CD14-positive monocyte (primary cell): ENCODE results near the gene ESRRB. TPM values are rescaled to one million over a fixed set of nuclear protein-coding genes. Genes with fewer than 3 reads are reported as not detected.

Experiments
- DNase-seq, 3 donors: peaks; one replicate each; pipeline ENCODE4 v3.0.0-alpha.2; 2011 to 2022
- H2AFZ ChIP-seq: 2 replicates; pipeline ENCODE4 v1.6.0; 2012; ENCODE audit warnings: mild to moderate bottlenecking, low read depth, low read length, inconsistent platforms; ENCODE audit not compliant: insufficient read depth, poor library complexity, severe bottlenecking
- H3K27ac ChIP-seq, 2 donors: 1 replicate in 1 of 2; 2 replicates in 1 of 2; pipeline ENCODE4 v1.5.1; 2012 to 2013; ENCODE audit warnings: low read length in 2 of 2, control low read depth in 1 of 2, inconsistent platforms in 1 of 2, low read depth in 1 of 2, mild to moderate bottlenecking in 1 of 2
- H3K27me3 ChIP-seq, 2 donors: one replicate each; pipeline versions ENCODE4 v1.6.0 to v1.6.1; 2011 to 2013; ENCODE audit warnings: low read length in 2 of 2; ENCODE audit not compliant: control insufficient read depth in 2 of 2, insufficient read depth in 2 of 2
- H3K36me3 ChIP-seq, 2 donors: replicated peaks in 1 of 2; 1 replicate in 1 of 2; 2 replicates in 1 of 2; pipeline versions ENCODE4 v1.5.1 to v1.6.1; 2012 to 2013; ENCODE audit warnings: low read length in 2 of 2, control low read depth in 1 of 2, inconsistent platforms in 1 of 2, mild to moderate bottlenecking in 1 of 2; ENCODE audit not compliant: insufficient read depth in 2 of 2, control insufficient read depth in 1 of 2
- H3K4me1 ChIP-seq, 2 donors: 1 replicate in 1 of 2; 2 replicates in 1 of 2; pipeline versions ENCODE4 v1.5.1 to v1.6.1; 2012 to 2013; ENCODE audit warnings: low read length in 2 of 2, control low read depth in 1 of 2, inconsistent platforms in 1 of 2, mild to moderate bottlenecking in 1 of 2, moderate library complexity in 1 of 2; ENCODE audit not compliant: insufficient read depth in 2 of 2, control insufficient read depth in 1 of 2
- H3K4me2 ChIP-seq: replicated peaks from 2 replicates; pipeline ENCODE3; 2012; ENCODE audit warnings: low read length, moderate library complexity, mild to moderate bottlenecking; ENCODE audit not compliant: poor library complexity, severe bottlenecking; ENCODE audit errors: extremely low read depth
- H3K4me3 ChIP-seq, 3 experiments: fragments of 200-600 bp in 1 of 3; sonication (generic) in 1 of 3; replicated peaks in 1 of 3; 1 replicate in 2 of 3; 2 replicates in 1 of 3; pipeline ENCODE4 v1.5.1; 2011 to 2013; ENCODE audit warnings: low read length in 3 of 3, mild to moderate bottlenecking in 3 of 3, control low read depth in 2 of 3, low read depth in 2 of 3, inconsistent platforms in 1 of 3, moderate library complexity in 1 of 3
- H3K79me2 ChIP-seq: 2 replicates; pipeline ENCODE4 v1.6.0; 2012; ENCODE audit warnings: mild to moderate bottlenecking, control low read depth, inconsistent platforms, low read length, moderate library complexity; ENCODE audit not compliant: insufficient read depth
- H3K9ac ChIP-seq: 2 replicates; pipeline ENCODE4 v1.6.0; 2017; ENCODE audit warnings: low read length, mild to moderate bottlenecking; ENCODE audit not compliant: insufficient read depth, poor library complexity, severe bottlenecking
- H3K9me3 ChIP-seq, 2 donors: replicated peaks in 1 of 2; 1 replicate in 1 of 2; 2 replicates in 1 of 2; pipeline versions ENCODE4 v1.5.1 to v1.6.1; 2012 to 2013; ENCODE audit warnings: low read length in 2 of 2, control low read depth in 1 of 2; ENCODE audit not compliant: control insufficient read depth in 1 of 2, insufficient read depth in 1 of 2
- H4K20me1 ChIP-seq: 2 replicates; pipeline ENCODE4 v1.6.0; 2012; ENCODE audit warnings: mild to moderate bottlenecking, low read length, control low read depth, moderate library complexity; ENCODE audit not compliant: insufficient read depth
- H3K27ac Mint-ChIP-seq, 7 donors: one replicate each; pipeline ENCODE4 v1.8.0; 2020; ENCODE audit warnings: mild to moderate bottlenecking in 7 of 7, mixed read lengths in 7 of 7, moderate library complexity in 6 of 7, inconsistent platforms in 2 of 7
- H3K27me3 Mint-ChIP-seq, 3 donors: one replicate each; pipeline ENCODE4 v1.8.0; 2021 to 2022; ENCODE audit warnings: low read depth in 3 of 3, mild to moderate bottlenecking in 3 of 3, mixed read lengths in 3 of 3, moderate library complexity in 3 of 3, inconsistent platforms in 1 of 3
- H3K36me3 Mint-ChIP-seq, 2 donors: one replicate each; pipeline ENCODE4 v1.8.0; 2020; ENCODE audit warnings: mixed read lengths in 2 of 2, inconsistent platforms in 1 of 2, mild to moderate bottlenecking in 1 of 2
- H3K4me1 Mint-ChIP-seq: one replicate; pipeline ENCODE4 v1.8.0; 2020; ENCODE audit warnings: mild to moderate bottlenecking, mixed read lengths
- H3K4me3 Mint-ChIP-seq, 2 donors: one replicate each; pipeline ENCODE4 v1.8.0; 2020; ENCODE audit warnings: mild to moderate bottlenecking in 2 of 2, mixed read lengths in 2 of 2, moderate library complexity in 1 of 2
- H3K9me3 Mint-ChIP-seq, 7 donors: one replicate each; pipeline ENCODE4 v1.8.0; 2020 to 2022; ENCODE audit warnings: mixed read lengths in 7 of 7, mild to moderate bottlenecking in 6 of 7, moderate library complexity in 6 of 7, inconsistent platforms in 2 of 7
- CTCF ChIP-seq: fragments of 200-600 bp; IDR thresholded peaks from one replicate; pipeline ENCODE4 v1.8.0; 2022; ENCODE audit warnings: antibody characterized with exemption, mild to moderate bottlenecking
- WGBS: methylation state at CpG from one replicate; pipeline ENCODE4 v1.1.5; 2013; ENCODE audit warnings: missing lambda C conversion rate; ENCODE audit not compliant: insufficient coverage; 5-methylcytosine and 5-hydroxymethylcytosine counted together
- intact Hi-C, 2 donors: fragments of 100-400 bp; cut with micrococcal nuclease; formaldehyde crosslinking; loops; one replicate each; pipeline versions ENCODE4 v1.15.0 to v1.15.1; 2023
- polyA plus RNA-seq, 3 donors: library from polyadenylated mRNA; depleted of rRNA in 1 of 3; unstranded in 2 of 3; stranded (reverse) in 1 of 3; fragments of 300-500 nt in 2 of 3; fragments of >200 nt in 1 of 3; fragmentation: Illumina TruSeq in 2 of 3; gene quantifications; 1 replicate in 2 of 3; 2 replicates in 1 of 3; pipeline ENCODE4 v1.2.3, GENCODE V29; 2012 to 2021

The ESRRB gene
- polyA plus RNA-seq, 3 donors: 0.03 TPM; not detected in 2

GRCh38 chr14:76439237-76439775 lies 63.4 kb downstream of the ESRRB start:
- peaks cover 3 to 5% (median 4%) of the 10 kb centered on the region in 3 donors for H3K27me3 Mint-ChIP-seq
- TF ChIP-seq CTCF: no peak
- WGBS: 95% methylated on average over 33 of the region's 33 CpGs
- H3K9me3 Mint-ChIP-seq: peaks cover 0 to 3% (median 0%) of the 10 kb centered on the region in 7 donors
- Histone ChIP-seq H3K9me3 (no peaks in the 10 kb centered on the region), H4K20me1 (no peaks in the 10 kb centered on the region), H3K36me3 (no peaks in the 10 kb centered on the region), H3K4me2 (no peak overlapping the region), H3K4me3 (no peak overlapping the region), H3K4me1 (no peaks in the 10 kb centered on the region), H2AFZ (no peak overlapping the region), H3K9ac (no peak overlapping the region), H3K79me2 (no peaks in the 10 kb centered on the region), H3K27ac (no peak overlapping the region), H3K27me3 (no peaks in the 10 kb centered on the region)
- H3K4me3 Mint-ChIP-seq: no peak overlapping the region
- H3K27ac Mint-ChIP-seq: no peak overlapping the region
- intact Hi-C loops: no loop called here
- no peaks in the 10 kb centered on the region for H3K4me1 Mint-ChIP-seq
- H3K36me3 Mint-ChIP-seq: no peaks in the 10 kb centered on the region
- DNase-seq: no peak

GRCh38 chr14:76446486-76446885 lies 70.5 kb downstream of the ESRRB start:
- no peaks in the 10 kb centered on the region for H3K9me3 ChIP-seq
- no peaks in the 10 kb centered on the region for H3K4me1 ChIP-seq
- DNase-seq: no peak
- Mint-ChIP-seq H3K4me1 (peaks cover 2% of the 10 kb centered on the region), H3K36me3 (no peaks in the 10 kb centered on the region), H3K4me3 (no peak overlapping the region), H3K27ac (no peak overlapping the region), H3K9me3 (no peaks in the 10 kb centered on the region), H3K27me3 (peaks cover 8 to 12% (median 10%) of the 10 kb centered on the region in 3 donors)
- TF ChIP-seq CTCF: no peak
- 92% methylated on average over 1 of the region's 2 CpGs for WGBS
- no peaks in the 10 kb centered on the region for H4K20me1 ChIP-seq
- H3K27ac ChIP-seq: no peak overlapping the region
- no peak overlapping the region for H3K4me3 ChIP-seq
- no peak overlapping the region for H2AFZ ChIP-seq
- no peak overlapping the region for H3K9ac ChIP-seq
- no peaks in the 10 kb centered on the region for H3K36me3 ChIP-seq
- H3K27me3 ChIP-seq: no peaks in the 10 kb centered on the region
- H3K79me2 ChIP-seq: no peaks in the 10 kb centered on the region
- H3K4me2 ChIP-seq: no peak overlapping the region
- intact Hi-C loops: no loop called here
